GM21576 (cell line): ENCODE data around the gene GALNT12.

ENCODE experiments used
- ATAC-seq: cut with Tn5 transposase; IDR thresholded peaks from one replicate; pipeline ENCODE4 v1.9.1; 2021; ENCODE audit warnings: mild to moderate bottlenecking, moderate library complexity; ENCODE audit not compliant: unreplicated experiment

GALNT12 gene

GRCh38 chr9:98801561-98801960 is 5.9 kb upstream of the GALNT12 start:
- ATAC-seq = no peak

GRCh38 chr9:98801969-98802371 is 5.5 kb upstream of the GALNT12 start:
- no peak for ATAC-seq

GRCh38 chr9:98804083-98804482 is 3.4 kb upstream of the GALNT12 start:
- ATAC-seq = no peak

- ATAC-seq = no peak
Measured at GRCh38 chr9:98805506-98806272, 1.8 kb upstream of the GALNT12 start.

GRCh38 chr9:98806394-98807035 is 955 bp upstream of the GALNT12 start:
- no peak for ATAC-seq

- ATAC-seq = peak; percentile 29
Measured at GRCh38 chr9:98807814-98808195, 335 bp downstream of the GALNT12 start.

GRCh38 chr9:98808411-98808815 is 943 bp downstream of the GALNT12 start:
- no peak for ATAC-seq

- ATAC-seq = no peak
Measured at GRCh38 chr9:98808875-98809274, 1.4 kb downstream of the GALNT12 start.

- no peak for ATAC-seq
Measured at GRCh38 chr9:98809311-98810101, 2.0 kb downstream of the GALNT12 start.

GRCh38 chr9:98810102-98810842 is 2.8 kb downstream of the GALNT12 start:
- no peak for ATAC-seq

- ATAC-seq = no peak
Measured at GRCh38 chr9:98811051-98811650, 3.7 kb downstream of the GALNT12 start.

- no peak for ATAC-seq
Measured at GRCh38 chr9:98815391-98815951, 8.0 kb downstream of the GALNT12 start.

- ATAC-seq = no peak
Measured at GRCh38 chr9:98818764-98819163, 11.3 kb downstream of the GALNT12 start.

GRCh38 chr9:98819231-98819630 is 11.8 kb downstream of the GALNT12 start:
- no peak for ATAC-seq

- no peak for ATAC-seq
Measured at GRCh38 chr9:98821831-98822230, 14.4 kb downstream of the GALNT12 start.

- no peak for ATAC-seq
Measured at GRCh38 chr9:98822661-98823060, 15.2 kb downstream of the GALNT12 start.

- ATAC-seq = no peak
Measured at GRCh38 chr9:98823666-98824334, 16.3 kb downstream of the GALNT12 start.

- no peak for ATAC-seq
Measured at GRCh38 chr9:98825414-98825813, 17.9 kb downstream of the GALNT12 start.

- ATAC-seq = no peak
Measured at GRCh38 chr9:98826716-98827115, 19.2 kb downstream of the GALNT12 start.

GRCh38 chr9:98829766-98830165 is 22.3 kb downstream of the GALNT12 start:
- ATAC-seq = no peak
